HepG2 (cell line): ENCODE results near the gene PARK7. TPM values are rescaled to one million over a fixed set of nuclear protein-coding genes. Genes with fewer than 3 reads are reported as not detected.

ENCODE experiments used
- CC2D1A ChIP-seq: sonication (generic); formaldehyde crosslinking; IDR thresholded peaks from 2 replicates; pipeline ENCODE4 v1.8.1; 2023; ENCODE audit warnings: mild to moderate bottlenecking, missing genetic modification reagents
- HOXA3 ChIP-seq: sonication (generic); formaldehyde crosslinking; IDR thresholded peaks from 2 replicates; pipeline ENCODE4 v1.5.0; 2020; ENCODE audit warnings: missing genetic modification reagents
- KAT8 ChIP-seq: IDR thresholded peaks from 2 replicates; pipeline ENCODE4 v1.6.1; 2016; ENCODE audit warnings: missing genetic modification reagents, missing compliant biosample characterization
- MIER2 ChIP-seq: IDR thresholded peaks from 2 replicates; pipeline ENCODE4 v1.6.1; 2016; ENCODE audit warnings: missing biosample characterization, missing genetic modification reagents
- NFYB ChIP-seq: sonication (generic); formaldehyde crosslinking; IDR thresholded peaks from 2 replicates; pipeline ENCODE4 v1.4.0; 2020; ENCODE audit warnings: missing genetic modification reagents
- NFYC ChIP-seq: IDR thresholded peaks from 2 replicates; pipeline ENCODE4 v1.6.1; 2016; ENCODE audit warnings: missing genetic modification reagents, missing compliant biosample characterization
- NR0B2 ChIP-seq: sonication (generic); formaldehyde crosslinking; IDR thresholded peaks from 2 replicates; pipeline ENCODE4 v1.4.0; 2020; ENCODE audit warnings: mild to moderate bottlenecking, missing genetic modification reagents
- PHF20 ChIP-seq: sonication (generic); formaldehyde crosslinking; IDR thresholded peaks from 2 replicates; pipeline ENCODE4 v1.5.0; 2020; ENCODE audit warnings: mild to moderate bottlenecking, missing genetic modification reagents
- REPIN1 ChIP-seq: sonication (generic); formaldehyde crosslinking; IDR thresholded peaks from 2 replicates; pipeline ENCODE4 v1.8.0; 2022; ENCODE audit warnings: missing genetic modification reagents, low read depth, mild to moderate bottlenecking, borderline replicate concordance
- TFDP1 ChIP-seq: IDR thresholded peaks from 2 replicates; pipeline ENCODE4 v1.6.1; 2016; ENCODE audit warnings: missing compliant biosample characterization, missing genetic modification reagents, borderline replicate concordance
- THAP8 ChIP-seq: sonication (generic); formaldehyde crosslinking; IDR thresholded peaks from 2 replicates; pipeline ENCODE4 v1.5.1; 2020; ENCODE audit warnings: missing genetic modification reagents, mild to moderate bottlenecking, borderline replicate concordance
- TP53 ChIP-seq: sonication (generic); formaldehyde crosslinking; conservative IDR thresholded peaks from 2 replicates; pipeline ENCODE4 v1.4.0; 2020; ENCODE audit warnings: missing genetic modification reagents
- UBTF ChIP-seq: sonication (generic); formaldehyde crosslinking; IDR thresholded peaks from 2 replicates; pipeline ENCODE4 v1.4.0; 2020; ENCODE audit warnings: mild to moderate bottlenecking, missing genetic modification reagents
- ZBTB21 ChIP-seq: sonication (generic); formaldehyde crosslinking; IDR thresholded peaks from 2 replicates; pipeline ENCODE4 v1.4.0; 2020; ENCODE audit warnings: missing genetic modification reagents
- ZBTB7A ChIP-seq: sonication (generic); formaldehyde crosslinking; IDR thresholded peaks from 2 replicates; pipeline ENCODE4 v1.8.0; 2022; ENCODE audit warnings: mild to moderate bottlenecking, missing genetic modification reagents
- ZNF18 ChIP-seq: sonication (generic); formaldehyde crosslinking; IDR thresholded peaks from 2 replicates; pipeline ENCODE4 v1.8.0; 2022; ENCODE audit warnings: mild to moderate bottlenecking, missing genetic modification reagents; ENCODE audit not compliant: insufficient replicate concordance
- ZNF441 ChIP-seq: sonication (generic); formaldehyde crosslinking; IDR thresholded peaks from 2 replicates; pipeline ENCODE4 v1.7.0; 2021; ENCODE audit warnings: missing genetic modification reagents, borderline replicate concordance
- ZNF639 ChIP-seq: conservative IDR thresholded peaks from 2 replicates; pipeline ENCODE4 v1.6.1; 2018; ENCODE audit warnings: missing genetic modification reagents
- ZNF710 ChIP-seq: sonication (generic); formaldehyde crosslinking; IDR thresholded peaks from 2 replicates; pipeline ENCODE4 v1.5.0; 2020; ENCODE audit warnings: mild to moderate bottlenecking, missing genetic modification reagents, borderline replicate concordance
- ZNF792 ChIP-seq: IDR thresholded peaks from 2 replicates; pipeline ENCODE4 v1.6.1; 2016
- polyA plus RNA-seq, 8 experiments: library from polyadenylated mRNA; depleted of rRNA in 3 of 8; stranded (reverse) in 7 of 8; unstranded in 1 of 8; fragments of >200 nt; fragmentation: Illumina TruSeq in 4 of 8; extraction: Trizol in 4 of 8; gene quantifications; 2 replicates each; pipeline versions ENCODE4 v1.2.1 to v1.2.3, GENCODE V29; 2011 to 2016; ENCODE audit warnings: low read depth in 4 of 8, missing spikeins in 1 of 8, mixed read lengths in 1 of 8; ENCODE audit not compliant: insufficient read depth in 1 of 8
- total RNA-seq, 5 experiments: library from RNA; depleted of rRNA; stranded (reverse); fragments of >200 nt; fragmentation: Illumina TruSeq; extraction: Trizol; gene quantifications; 2 replicates each; pipeline ENCODE4 v1.2.3, GENCODE V29; 2016; ENCODE audit warnings: low read depth in 1 of 5

The PARK7 gene
- total and polyA plus RNA-seq, 2 of the 13 experiments (the other 11 are each of a cell fraction or from before 2014, with no cell fraction given), result 212 to 296 TPM

- TF ChIP-seq ZNF18 (CRISPR knock-in tag) (peak; percentile 67), UBTF (CRISPR knock-in tag) (peak; percentile 56), ZNF639 (CRISPR knock-in tag) (peak; percentile 85), NFYC (CRISPR knock-in tag) (peak; percentile 86), KAT8 (CRISPR knock-in tag) (peak; percentile 95), ZNF441 (CRISPR knock-in tag) (no peak), ZNF792 (CRISPR knock-in tag) (peak; percentile 69; the same call in 1 of the 2 replicates), TP53 (CRISPR knock-in tag) (no peak), HOXA3 (CRISPR knock-in tag) (peak; percentile 78), TFDP1 (CRISPR knock-in tag) (peak; percentile 32; the same call in 1 of the 2 replicates), ZBTB21 (CRISPR knock-in tag) (peak; percentile 15; the same call in 1 of the 2 replicates), THAP8 (CRISPR knock-in tag) (no peak), REPIN1 (CRISPR knock-in tag) (0 out of 2 replicates have a peak, but pooled peaks have one; percentile 45), NFYB (CRISPR knock-in tag) (peak; percentile 87), CC2D1A (CRISPR knock-in tag) (no peak), MIER2 (no peak), ZNF710 (CRISPR knock-in tag) (no peak), ZBTB7A (CRISPR knock-in tag) (peak; percentile 57; the same call in 1 of the 2 replicates), PHF20 (CRISPR knock-in tag) (peak; percentile 90), NR0B2 (CRISPR knock-in tag) (no peak)
These were observed 7.5 kb upstream of the PARK7 start (continued) for GRCh38 chr1:7953850-7954609.
